Activated T-cell treated with anti-CD3 and anti-CD28 coated beads for 24 hours (primary cell): ENCODE data around the gene PHIP.
A peak's percentile ranks its signal among the peaks of the same experiment; 100 is the strongest.
"Not testable (repeated sequence)": the region's sequence is repeated elsewhere in the genome, so short reads cannot be mapped to it uniquely, and the experiment has no call there.

Experiments
- DNase-seq: peaks from one replicate; pipeline ENCODE4 v3.0.0-alpha.2; 2020; ENCODE audit warnings: low read depth

Gene PHIP

DNA sequence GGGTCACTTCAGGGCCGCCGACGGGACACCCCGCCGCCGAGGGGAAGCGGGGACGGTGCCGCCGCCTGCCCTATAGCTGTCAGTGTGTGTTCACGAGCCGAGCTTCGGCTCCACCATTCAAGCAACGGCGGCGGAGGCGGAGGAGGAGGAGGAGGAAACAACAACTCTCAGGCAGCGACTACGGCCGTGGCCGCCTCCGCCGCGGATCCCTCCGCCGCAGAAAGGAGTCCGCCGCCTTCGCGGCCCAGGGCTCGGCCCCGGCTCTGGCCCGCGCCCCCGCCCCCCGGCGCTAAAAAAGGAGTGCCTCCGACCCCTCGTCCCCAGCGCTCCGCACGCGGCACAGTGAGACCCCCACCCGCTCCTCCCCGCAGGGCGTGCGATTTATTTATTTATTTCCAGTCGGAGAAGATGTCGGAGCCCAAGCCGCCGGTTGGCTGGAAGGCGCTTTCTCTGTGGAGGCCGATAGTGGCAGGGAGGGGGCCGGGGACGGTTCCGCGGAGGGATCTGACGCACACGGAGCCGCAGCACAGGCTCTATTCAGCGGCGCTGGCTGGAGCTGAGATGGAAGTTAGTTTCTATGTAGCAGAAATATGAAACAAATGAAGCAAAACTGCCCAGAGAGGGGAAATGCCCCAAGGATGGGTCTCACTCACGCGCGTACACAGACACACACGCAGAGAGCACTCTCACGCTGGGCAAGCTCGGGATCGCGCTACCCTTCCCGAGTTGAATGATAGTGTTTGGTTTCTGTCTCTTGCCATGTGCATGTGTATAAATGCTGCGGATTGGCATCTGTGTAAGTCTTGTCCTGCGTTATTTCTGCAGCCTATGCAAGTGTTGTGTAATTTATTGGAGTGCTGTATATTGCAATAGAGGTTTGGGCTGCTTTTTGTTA is at the start of gene PHIP:
PHIP (minus strand) TSS at position 180 of the 895 bp plus-strand sequence. CDS start 186 bp downstream, outside the sequence.
- peak; percentile 85 for DNase-seq

DNA sequence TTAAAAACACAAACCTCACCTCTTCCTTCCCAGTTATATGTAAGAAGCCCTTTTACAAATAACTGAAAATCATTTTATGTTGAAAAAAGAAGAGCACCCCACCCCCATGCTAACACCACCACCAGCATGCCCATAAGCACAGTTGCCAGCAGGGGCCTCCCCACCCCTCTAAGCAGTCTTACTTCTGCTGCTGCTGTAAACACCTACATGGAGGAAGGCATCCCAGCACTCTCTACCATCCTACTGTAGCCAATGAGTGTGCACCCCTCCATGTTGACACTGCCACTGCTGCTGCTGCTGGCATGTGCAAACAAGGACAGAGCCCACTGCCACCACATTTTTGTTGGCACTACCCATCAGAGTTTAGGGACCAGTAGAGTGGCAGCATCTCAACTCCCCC is 49.6 kb upstream of the PHIP start:
- no peak for DNase-seq

DNA sequence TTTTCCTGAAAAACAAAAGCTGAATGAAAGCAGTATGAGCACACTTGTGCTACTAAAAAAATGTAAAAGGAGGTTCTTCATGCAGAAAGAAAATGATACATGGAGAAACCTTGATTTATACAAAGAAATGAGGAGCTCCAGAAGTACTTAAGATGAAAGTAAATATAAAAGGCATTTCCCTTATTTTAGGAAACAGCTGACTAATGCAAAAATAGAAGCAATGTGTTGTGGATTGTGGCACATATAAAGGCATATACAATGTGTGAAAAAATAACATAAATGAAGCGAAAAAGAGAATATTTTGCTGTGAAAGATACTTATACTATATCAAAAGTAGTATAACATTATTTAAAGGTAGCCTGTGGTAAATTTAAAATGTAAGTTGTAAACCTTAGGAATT is 41.2 kb upstream of the PHIP start:
- no peak for DNase-seq

DNA sequence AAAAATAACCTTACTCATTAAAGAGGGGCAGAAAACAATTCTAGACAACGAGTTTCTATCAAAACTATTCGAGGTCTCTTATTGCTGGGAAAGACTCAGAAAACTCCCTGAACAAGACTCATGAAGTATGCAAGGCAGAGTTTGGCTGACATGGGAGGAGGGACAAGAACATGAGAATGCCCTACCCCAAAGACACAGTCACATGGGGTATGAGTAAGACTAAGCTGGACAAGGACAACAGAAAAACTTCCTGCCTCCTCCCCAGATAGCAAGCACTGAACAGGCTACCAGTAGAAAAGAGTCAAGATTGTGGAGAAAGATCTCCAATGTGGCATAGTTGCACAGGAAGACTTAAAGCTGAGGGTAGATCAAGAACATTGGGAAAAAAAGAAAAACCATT is 39.7 kb upstream of the PHIP start:
- DNase-seq, result no peak

DNA sequence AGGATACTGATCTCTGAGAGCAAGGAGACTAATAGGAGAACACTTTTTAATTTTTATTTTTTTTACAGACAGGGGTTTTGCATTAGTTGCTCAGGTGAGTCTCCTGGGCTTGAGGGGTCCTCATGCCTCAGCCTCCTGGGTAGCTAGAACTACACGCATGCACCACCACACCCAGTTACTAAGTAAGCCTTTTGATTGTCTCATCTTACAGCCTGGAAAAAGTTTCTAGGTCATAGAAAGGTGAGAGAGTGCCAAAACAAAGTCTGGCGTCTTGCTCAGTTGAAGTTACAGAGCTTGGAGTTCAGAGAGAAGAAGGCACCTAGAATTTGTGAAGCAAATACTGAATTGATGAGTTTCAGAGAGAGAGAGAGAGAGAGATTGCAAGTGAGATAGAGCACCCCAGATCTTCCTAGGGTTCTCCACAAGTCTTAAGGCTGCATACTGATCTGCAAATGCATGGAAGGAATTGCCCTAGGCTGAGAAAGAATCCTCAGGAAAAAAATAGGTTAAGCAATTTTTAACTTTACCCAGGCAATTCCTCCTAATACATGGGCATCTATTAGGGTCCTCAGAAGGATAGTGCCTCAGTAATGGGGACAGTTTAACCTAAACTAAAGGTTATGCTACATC is 37.6 kb upstream of the PHIP start:
- no peak for DNase-seq

DNA sequence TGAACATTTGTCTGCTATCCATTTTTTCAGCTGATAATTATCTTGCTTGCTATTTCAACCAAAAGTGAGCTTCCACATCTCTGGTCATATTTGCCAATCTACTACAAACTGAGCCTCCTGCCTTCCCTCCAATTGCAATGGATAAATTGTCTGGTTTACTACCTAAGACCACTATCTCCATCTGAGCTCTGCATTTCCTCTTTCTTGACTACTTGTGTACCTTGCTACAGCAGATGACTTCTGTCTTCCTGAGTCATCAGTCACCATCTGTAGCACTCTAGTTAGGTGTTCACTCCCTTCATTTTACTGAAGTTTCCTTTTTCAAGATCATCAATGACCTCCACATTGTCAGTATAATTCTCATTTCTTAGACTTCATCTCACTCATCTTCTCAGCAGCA is 33.5 kb upstream of the PHIP start:
- DNase-seq, result no peak

DNA sequence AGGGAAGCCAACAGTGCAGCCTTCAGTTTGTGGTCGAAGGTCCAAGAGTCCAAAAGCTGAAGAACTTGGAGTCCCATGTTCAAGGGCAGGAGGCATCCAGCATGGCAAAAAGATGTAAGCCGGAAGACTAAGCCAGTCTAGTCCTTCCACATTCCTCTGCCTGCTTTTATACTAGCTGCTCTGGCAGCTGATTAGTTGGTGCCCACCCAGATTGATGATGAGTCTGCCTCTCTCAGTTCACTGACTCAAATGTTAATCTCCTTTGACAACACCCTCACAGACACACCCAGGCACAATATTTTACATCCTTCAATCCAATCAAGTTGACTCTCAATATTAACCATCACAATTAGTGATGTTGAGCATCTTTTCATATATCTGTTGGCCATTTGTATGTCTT is 23.1 kb upstream of the PHIP start:
- DNase-seq, result no peak

DNA sequence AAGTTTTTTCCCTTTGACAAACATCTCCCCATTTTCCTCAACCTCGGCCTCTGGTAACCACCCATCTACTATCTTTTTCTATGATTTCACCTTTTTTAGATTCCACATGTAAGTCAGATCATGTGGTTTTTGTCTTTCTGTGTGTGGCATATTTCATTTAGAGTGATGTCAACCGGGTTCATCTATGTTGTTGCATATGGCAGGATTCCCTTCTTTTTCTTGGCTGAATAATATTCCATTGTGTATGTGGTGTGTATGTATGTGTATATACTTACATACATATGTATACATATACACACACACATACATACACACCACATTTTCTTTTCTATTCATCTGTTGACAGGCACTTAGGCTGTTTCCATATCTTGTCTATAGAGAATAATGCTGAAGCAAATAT is 22.2 kb upstream of the PHIP start:
- DNase-seq, result no peak

DNA sequence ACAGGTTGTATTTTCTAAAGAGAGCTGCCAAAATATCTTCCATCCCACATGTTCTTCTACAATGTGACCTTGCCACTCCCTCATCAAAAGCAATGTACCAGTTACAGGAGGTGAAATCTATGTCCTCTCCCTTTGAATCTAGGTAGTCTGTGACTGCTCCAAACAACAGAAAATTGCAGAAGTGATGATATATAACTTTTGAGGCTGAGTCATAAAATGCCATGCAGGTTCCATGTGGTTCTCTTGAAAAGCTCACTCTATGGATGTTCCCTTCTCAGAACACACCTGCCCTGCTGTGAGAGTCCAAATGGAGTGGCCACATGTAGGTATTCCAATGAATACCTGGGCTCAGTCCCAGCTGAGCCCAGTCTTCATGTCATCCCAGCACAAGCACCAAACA is 16.9 kb upstream of the PHIP start:
- DNase-seq, result no peak

DNA sequence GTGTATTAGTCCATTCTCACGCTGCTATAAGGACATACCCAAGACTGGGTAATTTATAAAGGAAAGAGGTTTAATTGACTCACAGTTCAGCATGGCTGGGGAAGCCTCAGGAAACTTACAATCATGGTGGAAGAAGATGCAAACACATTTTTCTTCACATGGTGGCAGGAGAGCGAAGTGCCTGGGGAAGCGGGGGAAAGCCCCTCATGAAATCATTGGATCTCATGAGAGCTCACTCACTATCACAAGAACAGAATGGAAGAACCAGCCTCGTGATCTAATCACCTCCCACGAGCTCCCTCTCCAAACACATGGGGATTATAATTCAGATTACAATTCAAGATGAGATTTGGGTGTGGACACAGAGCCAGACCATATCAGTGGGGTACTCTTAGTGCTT is 13.7 kb upstream of the PHIP start:
- DNase-seq, result not testable (repeated sequence)

DNA sequence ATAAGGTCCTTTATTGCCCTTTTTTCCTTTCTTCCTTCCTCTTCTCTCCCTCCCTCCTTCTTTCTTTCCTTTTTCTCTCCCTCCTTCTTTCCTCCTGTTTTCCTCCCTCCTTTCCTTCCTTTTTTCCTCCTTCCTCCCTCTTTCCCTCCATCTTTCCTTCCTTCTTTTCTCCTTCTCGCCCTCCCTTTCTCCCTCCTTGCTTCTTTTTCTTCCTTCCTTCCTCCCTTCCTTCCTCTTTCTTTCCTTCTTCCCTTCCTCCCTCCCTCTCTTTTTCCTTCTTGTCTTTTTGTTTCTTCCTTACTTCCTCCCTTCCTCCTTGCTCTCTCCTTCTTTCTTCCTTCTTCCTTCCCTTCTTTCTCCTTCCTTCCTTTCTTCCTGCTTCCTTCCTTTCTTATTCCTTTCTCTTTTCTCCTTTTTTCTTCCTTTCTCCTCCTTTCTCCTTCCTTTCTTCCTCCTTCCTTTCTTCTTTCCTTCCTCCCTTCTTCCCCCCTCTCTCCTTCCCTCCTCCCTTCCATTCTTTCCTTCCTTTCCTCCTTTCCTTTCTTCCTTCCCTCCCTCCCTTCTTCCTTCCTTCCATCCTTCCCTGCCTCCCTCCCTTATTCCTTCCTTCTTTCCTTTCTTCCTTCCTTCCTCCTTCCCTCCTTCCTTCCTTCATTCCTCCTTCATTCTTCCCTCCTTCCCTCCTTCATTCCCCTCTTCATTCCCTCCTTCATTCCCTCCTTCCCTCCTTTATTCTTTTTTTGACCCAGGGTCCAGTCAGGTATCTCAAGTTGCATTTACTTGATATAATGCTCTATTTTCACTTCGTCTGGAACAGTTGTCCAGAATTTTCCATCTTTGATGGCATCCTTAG is 11.7 kb upstream of the PHIP start:
- no peak for DNase-seq

DNA sequence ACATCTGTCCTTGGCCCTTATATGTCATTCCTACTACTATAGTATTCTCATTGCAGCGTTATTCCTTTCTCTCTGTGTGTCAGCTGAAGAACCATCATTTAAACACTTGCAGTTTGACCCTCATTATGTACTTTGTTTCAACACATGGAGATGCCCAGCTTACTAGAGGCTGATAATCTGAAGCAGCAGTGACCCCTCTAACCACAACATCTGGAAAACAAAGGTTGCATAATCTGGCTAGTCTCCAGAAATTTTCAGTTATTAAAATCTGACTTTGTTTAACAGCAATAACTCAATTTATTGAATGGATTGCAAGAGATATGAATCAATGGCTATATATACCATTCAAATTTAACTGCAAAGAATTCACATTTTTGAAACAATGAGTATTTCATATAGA is 6.6 kb upstream of the PHIP start:
- no peak for DNase-seq

DNA sequence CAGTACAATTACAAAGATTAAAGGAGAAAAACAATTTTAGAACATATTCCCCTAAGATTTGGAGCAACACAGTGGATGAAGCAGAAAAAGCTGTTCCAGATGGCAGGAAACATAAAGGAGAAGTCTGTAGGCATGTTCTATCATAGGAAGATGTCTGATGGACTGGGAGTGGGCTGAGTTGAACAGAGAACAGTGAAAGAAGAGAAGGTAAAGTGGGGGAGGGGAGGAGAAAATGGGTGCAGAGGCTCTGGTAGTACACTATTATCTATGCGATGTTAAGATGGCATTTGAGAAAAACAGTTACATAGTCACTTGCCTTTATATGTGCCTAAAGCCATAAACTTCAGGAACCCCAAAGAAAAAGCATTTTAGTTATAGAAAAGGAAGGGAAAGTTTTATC is 4.2 kb upstream of the PHIP start:
- no peak for DNase-seq

DNA sequence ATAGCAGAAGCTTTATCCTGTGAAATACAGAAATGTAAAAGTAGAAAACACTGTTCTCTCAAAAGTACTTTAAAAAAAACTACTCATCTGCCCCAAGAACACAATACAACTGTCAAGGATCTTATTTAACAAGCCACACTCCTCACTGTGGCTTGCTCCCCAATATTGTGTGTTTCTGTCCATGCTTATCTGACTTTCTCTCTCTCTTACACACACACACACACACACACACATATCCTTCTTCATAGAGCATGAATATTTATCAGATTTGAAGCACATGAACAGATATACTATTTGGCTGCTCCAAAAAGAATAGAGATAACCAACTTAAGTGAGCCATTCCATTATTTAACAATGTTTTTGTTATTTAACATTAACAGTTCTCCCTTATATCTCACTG is 3.6 kb upstream of the PHIP start:
- no peak for DNase-seq

DNA sequence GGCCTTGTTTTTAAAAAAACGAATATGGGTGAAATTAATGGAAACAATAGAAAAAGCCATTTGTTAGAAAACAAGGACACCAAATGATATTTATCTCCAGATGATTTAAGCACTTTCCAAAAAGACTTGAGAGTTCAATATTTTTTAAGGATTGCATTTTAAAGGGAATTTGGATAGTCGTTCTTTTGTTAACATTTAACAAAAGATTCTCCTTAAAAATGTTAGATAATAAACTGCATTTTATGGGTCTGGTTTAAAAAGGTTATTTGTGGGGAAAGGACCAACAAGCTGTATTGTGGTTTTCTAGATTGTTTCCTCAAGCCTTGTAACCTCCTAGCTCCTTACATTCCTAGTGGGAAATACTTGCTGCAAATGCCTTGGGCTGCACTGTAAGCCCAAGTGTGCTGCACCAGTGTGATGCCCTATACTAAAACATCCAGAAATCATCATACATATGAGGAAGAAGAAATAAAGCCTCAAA is 1.5 kb upstream of the PHIP start:
- no peak for DNase-seq

DNA sequence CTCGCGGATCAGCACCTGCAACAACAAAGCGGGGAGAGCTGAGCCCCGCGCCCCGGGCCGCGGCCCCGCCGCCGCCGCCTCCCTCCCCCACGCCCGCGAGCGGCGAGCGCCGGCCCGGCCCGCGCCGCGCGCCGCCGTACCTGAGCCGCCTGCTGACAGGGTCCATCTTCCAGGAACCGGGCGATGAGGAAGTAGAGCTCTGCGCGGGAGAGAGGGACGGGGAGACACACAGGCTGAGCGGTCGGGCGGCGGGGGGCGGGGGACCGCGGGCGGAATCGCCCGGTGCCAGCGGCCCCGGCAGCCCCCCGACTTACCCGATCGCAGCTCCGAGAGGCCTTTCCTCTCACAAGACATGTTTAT is 359 bp downstream of the PHIP start:
- no peak for DNase-seq

DNA sequence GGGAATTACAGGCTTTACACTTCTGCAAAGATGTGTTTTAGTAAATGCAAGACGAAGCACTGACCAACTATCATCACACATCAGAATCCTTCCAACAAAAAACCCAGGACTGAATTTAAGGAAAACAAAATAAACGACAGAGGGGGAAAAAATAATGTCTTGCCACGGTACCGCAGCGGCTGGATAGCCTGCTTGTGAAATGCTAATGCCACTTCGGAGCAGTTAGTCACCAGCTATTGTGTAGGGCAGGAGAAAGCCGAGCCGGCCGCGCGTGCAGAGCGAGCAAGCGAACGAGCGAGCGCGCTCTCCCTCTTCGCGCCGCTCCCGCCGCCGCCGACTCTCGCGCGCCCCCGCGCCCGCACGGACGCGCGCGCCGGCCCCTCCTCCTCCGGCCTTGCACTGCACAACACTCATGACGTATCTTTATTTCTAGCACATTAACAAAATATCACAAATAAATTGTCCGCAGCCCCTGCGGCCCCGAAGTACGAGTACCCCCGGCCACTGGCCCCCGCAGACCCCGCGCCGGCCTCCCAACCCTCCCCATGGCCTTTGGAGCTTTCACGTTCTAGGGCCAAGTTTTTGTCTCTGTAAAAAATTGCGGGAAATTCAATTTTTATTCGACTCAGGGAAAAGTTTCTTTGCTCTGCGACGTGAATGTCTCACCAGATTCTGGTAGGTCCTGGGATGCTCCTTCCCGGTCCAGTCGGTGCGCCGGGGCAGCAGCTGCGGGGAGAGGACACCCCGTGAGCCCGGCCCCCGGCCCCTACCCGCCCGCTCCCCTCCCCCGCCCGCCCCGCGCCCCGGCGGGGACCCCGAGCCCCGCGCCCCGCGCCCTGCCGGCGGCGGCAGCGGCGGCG is 1.0 kb downstream of the PHIP start:
- DNase-seq, result peak; percentile 85

DNA sequence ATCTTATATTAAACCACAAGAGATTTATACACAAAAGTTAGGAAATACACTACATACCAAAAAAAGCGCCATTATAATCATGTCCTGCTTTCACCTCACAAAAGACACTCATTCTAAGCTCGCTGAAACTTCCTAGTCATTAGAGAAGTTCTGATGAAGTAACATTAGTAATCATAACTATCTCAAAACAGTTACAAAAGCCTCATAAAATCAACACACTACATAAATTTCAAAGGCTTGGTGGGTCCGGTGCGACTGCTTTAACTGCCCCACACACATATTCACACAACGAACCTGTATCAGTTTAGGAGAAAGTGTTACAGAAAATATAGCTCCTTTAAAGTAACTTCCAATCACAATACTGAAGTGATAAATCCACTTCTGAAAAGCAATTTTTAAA is 1.9 kb downstream of the PHIP start:
- no peak for DNase-seq

DNA sequence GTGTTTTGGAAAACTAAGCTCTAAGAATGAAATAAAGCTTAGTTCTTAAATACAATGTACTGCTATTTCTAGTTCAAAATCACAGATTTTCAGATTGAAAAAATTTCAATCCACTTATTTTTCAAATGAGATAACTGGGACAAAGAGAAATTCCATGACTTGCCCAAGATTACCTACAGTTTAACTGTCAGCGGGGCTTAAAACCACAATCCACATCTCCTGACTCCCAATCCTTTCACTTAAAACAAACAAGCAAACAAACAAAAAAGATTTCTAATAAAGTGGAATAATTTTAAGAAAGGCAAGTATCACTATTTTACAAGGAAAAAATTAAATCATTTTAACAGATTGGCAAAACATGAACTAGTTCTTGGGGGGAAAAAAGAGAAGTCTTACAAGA is 4.2 kb downstream of the PHIP start:
- DNase-seq, result no peak

DNA sequence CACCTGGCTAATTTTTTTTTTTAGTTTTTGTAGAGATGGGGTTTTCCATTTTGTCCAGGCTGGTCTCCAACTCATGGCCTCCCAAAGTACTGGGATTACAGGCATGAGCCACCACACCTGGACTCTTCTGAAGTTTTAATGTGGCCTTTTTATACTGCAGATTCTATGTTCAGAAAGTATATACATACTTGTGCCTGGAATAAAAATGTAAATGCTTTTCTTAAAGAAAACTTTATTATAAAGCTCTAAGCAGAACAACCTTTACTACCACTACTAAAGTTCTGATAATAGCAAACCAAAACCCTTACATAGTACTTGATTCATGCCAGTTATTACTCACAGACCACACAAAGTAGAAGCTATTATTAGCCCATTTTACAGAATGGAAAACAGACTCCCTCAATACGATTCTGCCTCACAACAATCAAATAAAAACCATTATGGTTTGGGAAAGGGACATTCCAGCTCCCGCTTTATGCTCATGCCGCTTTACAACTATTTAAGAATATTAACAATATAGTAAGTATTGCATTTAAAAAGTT is 5.3 kb downstream of the PHIP start:
- no peak for DNase-seq

DNA sequence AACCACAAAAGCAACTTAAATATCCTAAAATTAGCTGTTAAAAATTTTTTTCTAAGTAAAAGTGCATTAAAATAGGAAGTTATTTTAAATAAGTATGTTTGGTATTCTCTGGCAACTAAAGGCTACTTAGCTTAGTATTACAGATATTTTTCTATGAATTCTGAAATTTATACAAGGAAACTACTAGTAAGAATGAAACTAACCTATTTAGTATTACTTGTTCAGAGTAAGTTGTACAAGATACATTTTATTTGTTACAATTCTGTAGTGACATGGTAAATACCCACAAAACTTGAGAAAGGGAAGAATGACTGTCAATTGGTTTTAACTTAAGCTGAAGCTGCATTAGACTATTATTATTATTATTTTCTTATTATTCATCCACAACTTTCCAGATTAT is 6.5 kb downstream of the PHIP start:
- no peak for DNase-seq
